ENCODE results near the gene SCN5A. TPM values are rescaled to one million over a fixed set of nuclear protein-coding genes. Genes with fewer than 3 reads are reported as not detected.

Gene SCN5A
- total and polyA plus RNA-seq, 4 donors = 0.01 to 0.14 TPM; not detected in 2

GRCh38 chr3:38644662-38645053 is 4.8 kb downstream of the SCN5A start (continued):
- no peak for TF ChIP-seq RAD21 (IDR thresholded peaks at IDR 0.05)
- no peak for TF ChIP-seq CTCF (IDR thresholded peaks at IDR 0.05; ENCODE audit: low read depth, low read length, missing input control)
- no peak for TF ChIP-seq SP1 (IDR thresholded peaks at IDR 0.05)
- TF ChIP-seq NR2F2 (IDR thresholded peaks at IDR 0.05) = no peak
- no peak for TF ChIP-seq FOXA2 (IDR thresholded peaks at IDR 0.05)
- TF ChIP-seq EGR1 (IDR thresholded peaks at IDR 0.05; ENCODE audit: low read depth in 2 of 2) = no peak

GRCh38 chr3:38644016-38644661 is 5.3 kb downstream of the SCN5A start:
- Histone ChIP-seq H3K36me3 (ENCODE audit: control insufficient read depth in 4 of 4, insufficient read depth in 3 of 4, low read depth in 1 of 4, low read length in 3 of 4) (no peaks in the 10 kb centered on the region), H3K9me3 (ENCODE audit: control insufficient read depth in 4 of 4, low read length in 3 of 4) (no peaks in the 10 kb centered on the region), H3K4me3 (ENCODE audit: low read depth in 1 of 3, low read length in 3 of 3) (no peak overlapping the region), H3K4me1 (ENCODE audit: control insufficient read depth in 4 of 4, insufficient read depth in 4 of 4, low read length in 3 of 4) (peaks cover 2 to 5% (median 4%) of the 10 kb centered on the region in 4 donors), H3K9ac (ENCODE audit: low read depth in 1 of 2, low read length in 2 of 2) (no peak overlapping the region), H3K27ac (ENCODE audit: low read depth in 1 of 2, low read length in 2 of 2) (no peak overlapping the region), H3K27me3 (ENCODE audit: control insufficient read depth in 4 of 4, insufficient read depth in 4 of 4, low read length in 3 of 4) (peaks cover 0 to 23% (median 8%) of the 10 kb centered on the region in 4 donors)
- DNase-seq (ENCODE audit: low spot score) = peak; percentile 25
- TF ChIP-seq FOXA1 (IDR thresholded peaks at IDR 0.05) (no peak), TAF1 (conservative IDR thresholded peaks at IDR 0.05) (no peak), CTCF (IDR thresholded peaks at IDR 0.05; ENCODE audit: low read depth, low read length, missing input control) (no peak), GABPA (IDR thresholded peaks at IDR 0.05 in 1 of 2, conservative IDR thresholded peaks at IDR 0.05 in 1 of 2) (no peak), NR2F2 (IDR thresholded peaks at IDR 0.05) (no peak), RAD21 (IDR thresholded peaks at IDR 0.05) (no peak), SP1 (IDR thresholded peaks at IDR 0.05) (no peak)
- 91% methylated on average over 7 of the region's 7 CpGs for WGBS

- Histone ChIP-seq H3K4me1 (ENCODE audit: control insufficient read depth in 4 of 4, insufficient read depth in 4 of 4, low read length in 3 of 4) (peaks cover 0 to under 1% (median 0%) of the 10 kb centered on the region in 4 donors), H3K36me3 (ENCODE audit: control insufficient read depth in 4 of 4, insufficient read depth in 3 of 4, low read depth in 1 of 4, low read length in 3 of 4) (no peaks in the 10 kb centered on the region), H3K4me3 (ENCODE audit: low read depth in 1 of 3, low read length in 3 of 3) (no peak overlapping the region), H3K9me3 (ENCODE audit: control insufficient read depth in 4 of 4, low read length in 3 of 4) (no peaks in the 10 kb centered on the region), H3K9ac (ENCODE audit: low read depth in 1 of 2, low read length in 2 of 2) (no peak overlapping the region), H3K27ac (ENCODE audit: low read depth in 1 of 2, low read length in 2 of 2) (no peak overlapping the region), H3K27me3 (ENCODE audit: control insufficient read depth in 4 of 4, insufficient read depth in 4 of 4, low read length in 3 of 4) (peaks cover 0 to 20% (median 7%) of the 10 kb centered on the region in 4 donors)
- DNase-seq (ENCODE audit: low spot score) = no peak
- 75% methylated on average over 5 of the region's 5 CpGs for WGBS
- no peak for TF ChIP-seq ZBTB33 (IDR thresholded peaks at IDR 0.05)
- no peak for TF ChIP-seq SP1 (IDR thresholded peaks at IDR 0.05)
- TF ChIP-seq NR2F2 (IDR thresholded peaks at IDR 0.05) = no peak
- no peak for TF ChIP-seq HNF4G (IDR thresholded peaks at IDR 0.05)
- no peak for TF ChIP-seq JUND (IDR thresholded peaks at IDR 0.05)
- no peak for TF ChIP-seq FOXA1 (IDR thresholded peaks at IDR 0.05)
- no peak for TF ChIP-seq YY1 (IDR thresholded peaks at IDR 0.05)
- no peak for TF ChIP-seq RXRA (IDR thresholded peaks at IDR 0.05)
- TF ChIP-seq CTCF (IDR thresholded peaks at IDR 0.05; ENCODE audit: low read depth, low read length, missing input control) = no peak
- TF ChIP-seq REST (IDR thresholded peaks at IDR 0.05) = no peak
- no peak for TF ChIP-seq RAD21 (IDR thresholded peaks at IDR 0.05)
- no peak for TF ChIP-seq ATF3 (IDR thresholded peaks at IDR 0.05)
- no peak for TF ChIP-seq FOXA2 (IDR thresholded peaks at IDR 0.05)
Measured at GRCh38 chr3:38643592-38643991, 5.9 kb downstream of the SCN5A start.

Measured in liver (tissue), 9 donors.